ENCODE results near the gene PTPN14.

Gene PTPN14

GRCh38 chr1:214385428-214385827 is 166.0 kb downstream of the PTPN14 start:
- Histone ChIP-seq H3K27me3 (ENCODE audit: insufficient read depth, poor library complexity, severe bottlenecking) (no peaks in the 10 kb centered on the region), H3K27ac (replicated peaks) (no peak overlapping the region), H3K4me3 (replicated peaks; ENCODE audit: insufficient read depth, low read length) (no peak overlapping the region)
- no peak for DNase-seq (ENCODE audit: low read depth in 1 of 2, low spot score in 1 of 2)
- TF ChIP-seq CTCF (IDR thresholded peaks at IDR 0.05; ENCODE audit: insufficient read depth, low read length) (no peak), SPI1 (IDR thresholded peaks at IDR 0.05; ENCODE audit: borderline replicate concordance, low read depth) (no peak), POLR2AphosphoS5 (IDR thresholded peaks at IDR 0.05; ENCODE audit: low read depth) (no peak), REST (IDR thresholded peaks at IDR 0.05; ENCODE audit: insufficient replicate concordance, low read depth) (no peak), GABPA (IDR thresholded peaks at IDR 0.05; ENCODE audit: low read depth) (no peak)

- no peak for TF ChIP-seq GABPA (IDR thresholded peaks at IDR 0.05; ENCODE audit: low read depth)
- no peak for TF ChIP-seq SPI1 (IDR thresholded peaks at IDR 0.05; ENCODE audit: borderline replicate concordance, low read depth)
- TF ChIP-seq REST (IDR thresholded peaks at IDR 0.05; ENCODE audit: insufficient replicate concordance, low read depth) = no peak
- no peak for TF ChIP-seq POLR2AphosphoS5 (IDR thresholded peaks at IDR 0.05; ENCODE audit: low read depth)
- TF ChIP-seq CTCF (IDR thresholded peaks at IDR 0.05; ENCODE audit: insufficient read depth, low read length) = no peak
- Histone ChIP-seq H3K27ac (replicated peaks) (no peak overlapping the region), H3K4me3 (replicated peaks; ENCODE audit: insufficient read depth, low read length) (no peak overlapping the region), H3K27me3 (ENCODE audit: insufficient read depth, poor library complexity, severe bottlenecking) (no peaks in the 10 kb centered on the region)
- DNase-seq (ENCODE audit: low read depth in 1 of 2, low spot score in 1 of 2) = no peak
Measured at GRCh38 chr1:214384373-214385079, 166.9 kb downstream of the PTPN14 start.

GRCh38 chr1:214383381-214384372 is 167.7 kb downstream of the PTPN14 start:
- Histone ChIP-seq H3K4me3 (replicated peaks; ENCODE audit: insufficient read depth, low read length) (no peak overlapping the region), H3K27ac (replicated peaks) (no peak overlapping the region), H3K27me3 (ENCODE audit: insufficient read depth, poor library complexity, severe bottlenecking) (no peaks in the 10 kb centered on the region)
- no peak for DNase-seq (ENCODE audit: low read depth in 1 of 2, low spot score in 1 of 2)
- TF ChIP-seq SPI1 (IDR thresholded peaks at IDR 0.05; ENCODE audit: borderline replicate concordance, low read depth) = no peak
- no peak for TF ChIP-seq POLR2AphosphoS5 (IDR thresholded peaks at IDR 0.05; ENCODE audit: low read depth)
- TF ChIP-seq CTCF (IDR thresholded peaks at IDR 0.05; ENCODE audit: insufficient read depth, low read length) = no peak
- no peak for TF ChIP-seq REST (IDR thresholded peaks at IDR 0.05; ENCODE audit: insufficient replicate concordance, low read depth)
- TF ChIP-seq GABPA (IDR thresholded peaks at IDR 0.05; ENCODE audit: low read depth) = no peak
